HG03060 (cell line): Measurements from ENCODE around the gene ZBTB16.

Experiments used
- ATAC-seq: cut with Tn5 transposase; IDR thresholded peaks from one replicate; pipeline ENCODE4 v1.9.1; 2021; ENCODE audit warnings: low read depth, moderate number of reproducible peaks; ENCODE audit not compliant: unreplicated experiment

ZBTB16 gene

GRCh38 chr11:114290503-114291235 lies 231.2 kb downstream of the ZBTB16 start:
- no peak for ATAC-seq

DNA sequence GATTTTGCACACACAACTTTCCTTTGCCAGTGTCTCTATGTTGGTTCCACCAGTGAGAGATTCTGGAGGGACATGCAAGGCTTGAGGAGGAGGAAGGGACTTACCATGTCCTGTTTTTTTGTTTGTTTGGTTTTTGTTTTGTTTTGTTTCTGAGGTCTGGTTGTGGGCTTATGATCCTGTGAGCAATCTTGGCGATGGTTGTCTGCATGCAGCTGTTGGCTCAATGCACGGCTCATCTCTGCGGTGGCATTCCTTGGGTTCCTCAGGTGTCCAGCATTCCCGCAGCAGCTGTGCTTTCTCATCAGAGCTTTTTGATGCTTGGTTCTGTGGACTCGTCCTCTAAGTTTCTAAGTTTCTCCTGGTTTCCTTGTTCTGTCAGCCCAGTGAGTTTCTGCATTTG lies 231.9 kb downstream of the ZBTB16 start:
- ATAC-seq = no peak

GRCh38 chr11:114291842-114292680 lies 232.6 kb downstream of the ZBTB16 start:
- ATAC-seq = no peak

DNA sequence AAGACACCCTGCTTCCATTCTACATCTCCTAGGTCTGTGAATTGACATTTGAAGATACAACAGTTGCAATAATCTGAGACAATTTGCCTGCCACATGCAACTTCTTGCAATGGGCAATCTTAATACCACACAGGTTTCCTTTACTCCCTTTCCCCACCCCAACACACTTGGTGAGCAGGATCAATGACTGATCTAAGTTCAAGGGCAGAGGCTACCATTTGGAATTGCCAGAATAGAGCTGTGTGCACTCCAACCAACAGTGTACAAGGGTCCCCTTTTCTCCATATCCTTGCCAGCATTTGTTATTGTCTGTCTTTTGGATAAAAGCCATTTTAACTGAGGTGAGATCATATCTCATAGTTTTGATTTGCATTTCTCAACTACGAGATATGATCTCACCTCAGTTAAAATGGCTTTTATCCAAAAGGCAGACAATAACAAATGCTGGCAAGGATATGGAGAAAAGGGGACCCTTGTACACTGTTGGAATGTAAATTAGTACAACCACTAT lies 233.7 kb downstream of the ZBTB16 start:
- no peak for ATAC-seq

DNA sequence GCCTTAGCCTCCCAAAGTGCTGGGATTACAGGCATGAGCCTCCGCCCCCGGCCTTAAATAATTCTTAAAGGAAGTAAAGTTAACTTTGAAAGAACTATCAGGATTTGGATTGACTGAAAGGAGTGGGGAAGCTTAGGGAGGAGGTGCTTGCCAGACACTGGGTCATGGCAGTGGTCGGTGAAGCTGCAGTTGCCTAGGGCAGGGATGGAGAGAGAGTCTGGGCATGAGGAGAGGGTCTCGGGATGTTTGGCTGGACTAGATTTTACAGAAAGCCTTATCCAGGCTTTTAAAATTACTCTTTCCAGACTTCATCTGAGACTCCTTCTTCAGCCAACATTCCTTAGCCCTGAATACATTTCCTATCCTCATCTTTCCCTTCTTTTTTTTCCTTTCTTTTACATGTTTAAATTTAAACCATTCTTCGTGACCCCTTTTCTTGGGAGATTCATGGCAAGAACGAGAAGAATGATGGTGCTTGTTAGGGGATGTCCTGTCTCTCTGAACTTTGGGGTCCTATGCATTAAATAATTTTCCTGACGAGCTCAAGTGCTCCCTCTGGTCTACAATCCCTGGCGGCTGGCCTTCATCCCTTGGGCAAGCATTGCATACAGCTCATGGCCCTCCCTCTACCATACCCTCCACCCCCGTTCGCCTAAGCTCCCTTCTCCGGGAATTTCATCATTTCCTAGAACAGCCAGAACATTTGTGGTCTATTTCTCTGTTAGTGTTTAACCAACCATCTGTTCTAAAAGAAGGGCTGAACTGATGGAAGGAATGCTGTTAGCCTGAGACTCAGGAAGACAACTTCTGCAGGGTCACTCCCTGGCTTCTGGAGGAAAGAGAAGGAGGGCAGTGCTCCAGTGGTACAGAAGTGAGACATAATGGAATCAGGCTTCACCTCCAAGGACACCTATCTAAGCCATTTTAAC lies 236.4 kb downstream of the ZBTB16 start, which contains the start of gene NNMT:
TSS of gene NNMT (plus strand) at position 724 of the 929 bp plus-strand sequence. CDS start at position 882, 158 bp downstream.
- no peak for ATAC-seq

GRCh38 chr11:114296605-114297372 lies 237.3 kb downstream of the ZBTB16 start:
- ATAC-seq = no peak

DNA sequence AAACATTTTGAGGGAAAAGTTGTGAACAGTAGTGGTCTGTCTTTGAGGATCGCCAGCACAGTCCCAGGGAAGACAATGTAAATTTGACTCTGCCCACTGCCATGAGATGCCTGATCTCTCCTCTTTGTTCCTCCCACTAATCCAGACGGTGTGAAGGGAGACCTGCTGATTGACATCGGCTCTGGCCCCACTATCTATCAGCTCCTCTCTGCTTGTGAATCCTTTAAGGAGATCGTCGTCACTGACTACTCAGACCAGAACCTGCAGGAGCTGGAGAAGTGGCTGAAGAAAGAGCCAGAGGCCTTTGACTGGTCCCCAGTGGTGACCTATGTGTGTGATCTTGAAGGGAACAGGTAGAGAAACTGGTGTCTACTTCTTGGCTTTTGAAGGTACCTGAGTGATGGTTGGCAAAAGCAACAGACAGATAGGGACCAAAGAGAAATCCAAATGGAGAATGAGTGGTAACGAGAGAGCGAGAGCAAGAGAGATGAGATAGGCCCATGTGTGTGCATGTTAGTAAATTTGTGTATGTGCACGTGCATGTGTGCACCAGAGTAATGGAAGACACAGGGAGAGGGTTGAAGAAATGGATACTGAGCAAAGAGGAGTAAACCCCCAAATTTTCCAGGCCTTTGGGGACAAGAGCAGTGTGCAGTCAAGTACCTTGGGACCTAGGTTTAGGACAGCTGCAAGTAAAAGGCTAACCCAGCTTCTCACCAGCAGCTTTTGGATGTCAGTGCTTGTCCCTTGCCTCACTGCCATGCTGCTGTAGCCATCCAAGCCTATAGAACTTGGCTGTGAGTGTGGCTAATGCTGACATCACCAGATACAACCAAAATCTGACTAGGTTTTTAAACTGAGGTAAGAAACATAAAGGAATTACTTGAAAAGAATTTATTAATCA lies 238.5 kb downstream of the ZBTB16 start:
- ATAC-seq = no peak

- ATAC-seq = no peak
Observed at GRCh38 chr11:114298710-114299109, 239.2 kb downstream of the ZBTB16 start.
